ENCODE results near the gene CIB1. TPM values are rescaled to one million over a fixed set of nuclear protein-coding genes. Genes with fewer than 3 reads are reported as not detected.
"Not testable (repeated sequence)": the region's sequence is repeated elsewhere in the genome, so short reads cannot be mapped to it uniquely, and the experiment has no call there.

The CIB1 gene
- total RNA-seq, 1 donor from 2014 or later: 76.0 TPM

DNA sequence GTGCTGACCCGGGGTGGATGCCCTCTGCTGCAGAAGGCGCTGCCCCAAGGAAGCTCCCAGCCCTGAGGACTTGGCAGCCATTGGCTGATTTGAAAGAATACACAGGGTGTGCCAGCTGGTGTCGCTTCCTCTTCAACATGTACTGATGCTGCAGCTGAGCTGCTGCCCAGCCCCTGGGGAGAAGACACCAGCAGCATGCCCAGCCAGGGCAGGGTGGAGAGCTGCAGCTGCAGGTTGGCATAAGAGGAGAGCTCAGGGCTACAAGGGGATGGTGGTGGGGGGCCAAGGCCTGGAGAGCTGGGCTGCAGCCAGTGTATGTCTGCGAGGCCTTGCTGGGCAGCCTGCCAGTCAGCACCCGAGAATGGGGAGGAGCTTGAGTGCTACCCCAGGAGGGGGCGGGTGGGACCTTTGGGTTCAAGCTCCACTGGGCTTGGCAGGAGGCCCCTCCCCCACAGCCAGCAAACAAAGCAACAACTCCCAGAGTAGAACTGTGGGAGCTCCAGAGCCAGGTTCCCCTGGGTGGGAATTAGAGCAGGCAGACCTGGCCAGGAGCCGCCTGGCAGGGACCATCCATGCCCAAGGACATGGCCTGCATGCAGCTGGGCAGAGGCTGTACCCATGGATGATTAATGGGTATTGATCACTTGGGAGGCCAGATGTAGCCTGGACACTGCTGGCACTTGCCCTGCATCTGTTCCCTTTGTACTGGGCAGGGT lies 41.8 kb downstream of the CIB1 start:
- TF ChIP-seq, protein P1, sequence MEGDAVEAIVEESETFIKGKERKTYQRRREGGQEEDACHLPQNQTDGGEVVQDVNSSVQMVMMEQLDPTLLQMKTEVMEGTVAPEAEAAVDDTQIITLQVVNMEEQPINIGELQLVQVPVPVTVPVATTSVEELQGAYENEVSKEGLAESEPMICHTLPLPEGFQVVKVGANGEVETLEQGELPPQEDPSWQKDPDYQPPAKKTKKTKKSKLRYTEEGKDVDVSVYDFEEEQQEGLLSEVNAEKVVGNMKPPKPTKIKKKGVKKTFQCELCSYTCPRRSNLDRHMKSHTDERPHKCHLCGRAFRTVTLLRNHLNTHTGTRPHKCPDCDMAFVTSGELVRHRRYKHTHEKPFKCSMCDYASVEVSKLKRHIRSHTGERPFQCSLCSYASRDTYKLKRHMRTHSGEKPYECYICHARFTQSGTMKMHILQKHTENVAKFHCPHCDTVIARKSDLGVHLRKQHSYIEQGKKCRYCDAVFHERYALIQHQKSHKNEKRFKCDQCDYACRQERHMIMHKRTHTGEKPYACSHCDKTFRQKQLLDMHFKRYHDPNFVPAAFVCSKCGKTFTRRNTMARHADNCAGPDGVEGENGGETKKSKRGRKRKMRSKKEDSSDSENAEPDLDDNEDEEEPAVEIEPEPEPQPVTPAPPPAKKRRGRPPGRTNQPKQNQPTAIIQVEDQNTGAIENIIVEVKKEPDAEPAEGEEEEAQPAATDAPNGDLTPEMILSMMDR (conservative IDR thresholded peaks at IDR 0.05; ENCODE audit: low read depth, low read length): no peak
- DNase-seq (ENCODE audit: low read depth): no peak

DNA sequence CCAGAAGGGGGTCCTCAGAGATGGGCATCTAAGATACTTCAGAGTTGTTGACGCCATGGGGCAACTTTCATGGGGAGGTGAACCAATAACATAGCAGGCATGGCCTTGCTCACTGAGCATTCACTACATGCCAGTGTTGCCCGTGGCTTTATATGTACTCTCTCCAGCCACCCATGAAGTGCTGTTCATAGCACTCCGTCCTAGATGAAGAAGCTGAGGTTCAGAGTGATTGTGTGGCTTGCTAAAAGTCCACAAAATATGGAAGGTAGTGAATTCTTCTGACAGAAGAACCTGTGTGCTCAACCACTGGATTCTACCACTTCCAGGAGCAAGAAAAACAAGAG lies 42.4 kb downstream of the CIB1 start:
- no peak overlapping the region for H3K4me3 ChIP-seq (ENCODE audit: low read depth, low read length)
- DNase-seq (ENCODE audit: low read depth): no peak

More for the DNA sequence above, 41.8 kb downstream of the CIB1 start:
- H3K4me3 ChIP-seq (ENCODE audit: low read depth, low read length): peak overlapping the region; percentile 1

DNA sequence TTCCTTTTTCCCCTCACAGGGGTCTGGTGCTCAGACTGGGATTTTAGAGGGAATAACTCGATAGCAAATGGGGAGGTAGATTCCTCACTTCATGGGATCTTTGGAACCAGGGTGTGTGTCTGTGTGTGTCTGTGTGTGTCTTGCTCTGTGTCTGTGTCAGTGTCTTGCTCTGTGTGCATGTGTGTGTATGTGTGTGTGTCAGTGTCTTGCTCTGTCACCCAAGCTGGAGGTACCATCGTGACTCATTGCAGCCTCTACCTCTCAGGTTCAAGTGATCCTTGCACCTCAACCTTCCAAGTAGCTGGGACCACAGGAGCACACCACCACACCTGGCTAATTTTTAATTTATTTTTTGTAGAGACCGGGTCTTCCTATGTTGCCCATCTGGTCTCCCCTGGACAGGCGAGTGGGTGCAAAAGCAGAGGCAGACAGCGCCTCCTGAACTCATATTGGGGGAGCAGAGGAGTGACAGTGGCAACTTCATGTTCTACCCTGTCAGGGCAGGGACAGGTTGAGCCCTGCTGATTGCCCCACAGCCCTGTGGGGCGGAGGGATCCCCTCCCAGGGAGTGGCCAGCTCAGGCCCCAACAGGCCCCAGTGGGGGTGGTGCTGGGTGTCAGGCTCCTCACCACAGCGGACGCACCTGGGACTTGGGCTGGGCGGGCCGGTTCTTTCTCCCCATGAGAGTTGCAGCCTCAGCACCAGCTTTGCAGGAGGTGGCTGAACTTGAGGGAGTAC lies 43.0 kb downstream of the CIB1 start:
- TF ChIP-seq, protein P1 (conservative IDR thresholded peaks at IDR 0.05; ENCODE audit: low read depth, low read length): no peak
- no peak for DNase-seq (ENCODE audit: low read depth)

More for the DNA sequence above, 42.4 kb downstream of the CIB1 start:
- TF ChIP-seq, protein P1 (conservative IDR thresholded peaks at IDR 0.05; ENCODE audit: low read depth, low read length): no peak

DNA sequence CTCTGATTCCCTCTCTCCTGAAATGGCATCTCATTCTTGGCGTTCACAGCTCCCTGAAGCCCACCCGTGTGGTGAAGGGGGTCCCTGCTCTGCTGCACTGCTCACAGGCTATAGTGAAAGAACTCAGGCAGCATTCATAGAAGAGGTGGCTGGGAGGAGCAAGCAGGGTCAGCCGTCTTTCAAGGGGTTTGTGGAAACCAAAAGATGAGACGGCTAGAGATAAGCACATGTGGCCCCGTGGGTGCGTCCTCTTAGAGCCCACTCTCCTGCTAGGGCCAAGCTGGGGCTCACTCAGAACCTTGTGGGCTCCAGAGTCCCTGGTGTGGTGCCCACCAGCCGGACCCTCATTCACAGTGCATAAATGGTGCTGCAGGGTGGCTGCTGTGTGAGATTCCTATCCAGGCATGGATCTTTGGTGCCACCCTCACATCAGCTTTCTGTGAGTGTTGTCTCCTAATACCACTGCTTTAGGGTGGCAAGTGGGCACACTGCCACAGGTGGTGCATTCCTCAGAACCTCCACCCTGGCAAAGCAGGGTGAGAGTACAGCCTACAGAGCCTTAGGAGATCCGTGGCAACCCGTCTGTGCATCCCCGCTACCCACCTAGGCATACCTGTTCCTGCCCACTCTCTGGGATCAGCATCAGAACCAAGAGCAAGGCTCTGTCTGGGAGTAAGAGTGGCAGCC lies 43.8 kb downstream of the CIB1 start:
- TF ChIP-seq, protein P1 (conservative IDR thresholded peaks at IDR 0.05; ENCODE audit: low read depth, low read length): no peak
- no peak for DNase-seq (ENCODE audit: low read depth)
- H3K4me3 ChIP-seq (ENCODE audit: low read depth, low read length): no peak overlapping the region

More for the DNA sequence above, 43.0 kb downstream of the CIB1 start:
- H3K4me3 ChIP-seq (ENCODE audit: low read depth, low read length): no peak overlapping the region

DNA sequence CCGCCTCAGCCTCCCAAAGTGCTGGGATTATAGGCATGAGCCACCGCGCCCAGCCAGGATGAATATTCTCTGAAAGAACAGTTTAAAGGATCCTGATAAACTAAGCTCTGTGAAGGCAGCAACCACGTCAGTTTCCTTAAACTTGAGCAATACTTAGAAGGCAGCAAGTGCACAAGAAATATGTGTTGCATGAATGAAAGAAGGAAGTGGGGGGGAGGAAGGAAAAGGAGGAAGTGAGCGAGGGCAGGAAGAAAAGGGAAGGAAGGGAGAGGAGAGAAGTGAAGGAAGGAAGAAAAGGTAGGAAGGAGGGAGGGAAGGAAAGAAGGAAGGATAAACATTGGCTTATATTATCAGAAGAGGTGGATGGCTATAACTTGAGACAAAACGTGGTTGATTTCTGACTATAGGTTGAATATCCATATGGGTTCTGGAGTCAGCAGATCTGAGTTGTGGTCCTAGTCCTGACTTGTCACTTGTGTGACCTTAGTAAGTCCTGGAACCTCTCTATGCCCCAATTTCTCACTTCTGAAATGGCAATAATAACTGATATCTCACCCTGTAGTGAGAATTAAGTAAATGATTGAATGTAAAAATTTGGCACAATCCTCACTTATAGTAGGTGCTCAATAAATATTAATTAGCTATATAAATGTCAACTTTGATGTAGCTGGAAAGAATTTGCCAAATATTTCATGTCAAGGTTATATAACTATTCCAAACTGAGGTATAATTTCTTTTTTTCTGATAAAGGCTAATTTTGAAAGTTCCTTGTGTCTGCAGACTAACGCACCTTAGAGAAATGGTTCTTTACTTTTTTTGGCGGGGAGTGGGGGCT lies 44.6 kb downstream of the CIB1 start:
- DNase-seq (ENCODE audit: low read depth): no peak
- TF ChIP-seq, protein P1 (conservative IDR thresholded peaks at IDR 0.05; ENCODE audit: low read depth, low read length): no peak
- H3K4me3 ChIP-seq (ENCODE audit: low read depth, low read length): no peak overlapping the region

DNA sequence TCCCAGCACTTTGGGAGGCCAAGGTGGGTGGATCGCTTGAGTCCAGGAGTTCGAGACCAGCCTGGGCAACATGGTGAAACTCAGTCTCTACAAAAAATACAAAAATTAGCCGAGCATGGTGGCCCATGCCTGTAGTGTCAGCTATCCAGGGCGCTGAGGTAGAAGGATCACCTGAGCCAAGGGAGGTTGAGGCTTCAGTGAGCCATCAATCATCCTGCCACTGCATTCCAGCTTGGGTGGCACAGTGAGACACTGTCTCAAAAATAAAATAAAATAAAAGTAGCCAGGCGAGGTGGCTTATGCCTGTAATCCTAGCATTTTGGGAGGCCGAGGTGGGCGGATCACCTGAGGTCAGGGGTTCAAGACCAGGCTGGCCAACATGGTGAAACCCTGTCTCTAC lies 45.7 kb downstream of the CIB1 start:
- not testable (repeated sequence) for H3K4me3 ChIP-seq (ENCODE audit: low read depth, low read length); DNase-seq (ENCODE audit: low read depth)

Measured in epithelial cell of proximal tubule (primary cell).